ENCODE data around the gene METAP1. TPM values are rescaled to one million over a fixed set of nuclear protein-coding genes. Genes with fewer than 3 reads are reported as not detected.

The METAP1 gene
- total and polyA plus RNA-seq, 2 donors (not counting 1 experiment from before 2014, with no cell fraction given), result 20.4 to 40.0 TPM

DNA sequence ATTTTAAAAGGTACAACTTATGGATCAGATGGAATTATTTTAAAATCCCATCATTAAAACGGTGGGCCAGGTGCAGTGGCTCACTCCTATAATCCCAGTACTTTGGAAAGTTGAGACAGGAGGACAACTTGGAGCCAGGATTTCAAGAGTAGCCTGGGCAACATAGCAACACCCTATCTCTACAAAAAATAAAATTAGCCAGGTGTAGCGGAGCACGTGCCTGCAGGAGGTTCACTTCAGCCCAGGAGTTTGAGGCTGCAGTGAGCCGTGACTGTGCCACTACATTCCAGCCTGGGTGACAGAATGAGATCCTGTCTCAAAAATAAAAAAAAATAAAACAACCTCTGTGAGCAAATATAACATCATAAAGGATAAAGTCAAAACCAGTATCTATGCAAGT, 81.7 kb downstream of the METAP1 start:
- no peaks in the 10 kb centered on the region for H3K4me1 ChIP-seq (ENCODE audit: control insufficient read depth in 2 of 2, insufficient read depth in 2 of 2, low read length in 2 of 2)
- no peak overlapping the region for H3K4me3 Mint-ChIP-seq
- H4K20me1 ChIP-seq (ENCODE audit: control insufficient read depth, insufficient read depth, low read length, poor library complexity, severe bottlenecking), result no peaks in the 10 kb centered on the region
- H3K36me3 ChIP-seq (replicated peaks in 1 of 2; ENCODE audit: control extremely low read depth in 1 of 2, control insufficient read depth in 1 of 2, extremely low read depth in 1 of 2, insufficient read depth in 2 of 2, low read length in 1 of 2), result peaks cover under 1 to 91% of the 10 kb centered on the region in 2 experiments
- peaks cover 1% of the 10 kb centered on the region for H3K4me1 Mint-ChIP-seq
- no peaks in the 10 kb centered on the region for H3K9me3 Mint-ChIP-seq (ENCODE audit: insufficient read depth)
- H3K4me2 ChIP-seq (replicated peaks; ENCODE audit: low read depth, low read length, poor library complexity, severe bottlenecking), result no peak overlapping the region
- no peaks in the 10 kb centered on the region for H3K27me3 ChIP-seq (replicated peaks in 1 of 4; ENCODE audit: control extremely low read depth in 1 of 4, control insufficient read depth in 3 of 4, insufficient read depth in 4 of 4, low read length in 3 of 4)
- no peak for ATAC-seq (ENCODE audit: low read depth)
- H3K27me3 Mint-ChIP-seq, result no peaks in the 10 kb centered on the region
- WGBS (ENCODE audit: insufficient coverage), result 100% methylated on average over 2 of the region's 4 CpGs
- TF ChIP-seq EZH2 (IDR thresholded peaks at IDR 0.05; ENCODE audit: borderline replicate concordance, insufficient read depth, low read depth, low read length, poor library complexity, severe bottlenecking), result no peak
- TF ChIP-seq, protein P1, sequence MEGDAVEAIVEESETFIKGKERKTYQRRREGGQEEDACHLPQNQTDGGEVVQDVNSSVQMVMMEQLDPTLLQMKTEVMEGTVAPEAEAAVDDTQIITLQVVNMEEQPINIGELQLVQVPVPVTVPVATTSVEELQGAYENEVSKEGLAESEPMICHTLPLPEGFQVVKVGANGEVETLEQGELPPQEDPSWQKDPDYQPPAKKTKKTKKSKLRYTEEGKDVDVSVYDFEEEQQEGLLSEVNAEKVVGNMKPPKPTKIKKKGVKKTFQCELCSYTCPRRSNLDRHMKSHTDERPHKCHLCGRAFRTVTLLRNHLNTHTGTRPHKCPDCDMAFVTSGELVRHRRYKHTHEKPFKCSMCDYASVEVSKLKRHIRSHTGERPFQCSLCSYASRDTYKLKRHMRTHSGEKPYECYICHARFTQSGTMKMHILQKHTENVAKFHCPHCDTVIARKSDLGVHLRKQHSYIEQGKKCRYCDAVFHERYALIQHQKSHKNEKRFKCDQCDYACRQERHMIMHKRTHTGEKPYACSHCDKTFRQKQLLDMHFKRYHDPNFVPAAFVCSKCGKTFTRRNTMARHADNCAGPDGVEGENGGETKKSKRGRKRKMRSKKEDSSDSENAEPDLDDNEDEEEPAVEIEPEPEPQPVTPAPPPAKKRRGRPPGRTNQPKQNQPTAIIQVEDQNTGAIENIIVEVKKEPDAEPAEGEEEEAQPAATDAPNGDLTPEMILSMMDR (IDR thresholded peaks at IDR 0.05), result no peak
- no peak for DNase-seq
- no peak overlapping the region for H3K9ac ChIP-seq (ENCODE audit: low read length)
- H3K9me3 ChIP-seq (ENCODE audit: control extremely low read depth in 1 of 3, control insufficient read depth in 2 of 3, insufficient read depth in 1 of 3, low read length in 2 of 3), result no peaks in the 10 kb centered on the region
- no peak overlapping the region for H3K27ac ChIP-seq (ENCODE audit: low read length in 2 of 2)
- H3K79me2 ChIP-seq (ENCODE audit: control insufficient read depth, insufficient read depth, low read length), result no peaks in the 10 kb centered on the region
- no peak overlapping the region for H3K4me3 ChIP-seq (ENCODE audit: control extremely low read depth in 1 of 5, extremely low read depth in 1 of 5, insufficient read depth in 1 of 5, low read depth in 2 of 5, low read length in 4 of 5)
- no peak overlapping the region for H3K27ac Mint-ChIP-seq
- CTCF ChIA-PET, result no interaction called here
- H2AFZ ChIP-seq (ENCODE audit: insufficient read depth, low read depth, low read length, poor library complexity, severe bottlenecking), result no peak overlapping the region
- intact Hi-C loops (cut with micrococcal nuclease), result no loop called here
- POLR2A ChIA-PET, result no interaction called here

DNA sequence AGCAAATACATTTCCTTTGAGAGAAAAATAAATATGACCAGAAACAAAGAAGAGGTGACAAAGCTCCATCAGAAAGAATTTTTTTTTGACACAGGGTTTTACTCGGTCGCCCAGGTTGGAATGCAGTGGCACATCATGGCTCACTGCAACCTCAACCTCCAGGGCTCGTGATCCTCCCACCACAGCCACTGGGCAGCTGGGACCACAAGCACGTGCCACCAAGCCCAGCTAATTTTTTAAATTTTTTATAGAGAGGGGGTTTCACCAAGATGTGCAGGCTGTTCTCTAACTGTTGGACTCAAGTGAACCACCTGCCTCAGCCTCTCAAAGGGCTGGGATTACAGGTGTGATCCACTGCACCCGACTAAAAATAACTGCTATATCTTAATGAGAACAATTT, 82.8 kb downstream of the METAP1 start:
- H3K79me2 ChIP-seq (ENCODE audit: control insufficient read depth, insufficient read depth, low read length), result no peaks in the 10 kb centered on the region
- H3K36me3 ChIP-seq (replicated peaks in 1 of 2; ENCODE audit: control extremely low read depth in 1 of 2, control insufficient read depth in 1 of 2, extremely low read depth in 1 of 2, insufficient read depth in 2 of 2, low read length in 1 of 2), result peaks cover 4 to 91% of the 10 kb centered on the region in 2 experiments
- H4K20me1 ChIP-seq (ENCODE audit: control insufficient read depth, insufficient read depth, low read length, poor library complexity, severe bottlenecking), result no peaks in the 10 kb centered on the region
- Mint-ChIP-seq H3K27me3 (no peaks in the 10 kb centered on the region), H3K4me1 (peaks cover 1% of the 10 kb centered on the region), H3K9me3 (ENCODE audit: insufficient read depth) (no peaks in the 10 kb centered on the region), H3K27ac (no peak overlapping the region), H3K4me3 (no peak overlapping the region)
- H3K27ac ChIP-seq (ENCODE audit: low read length in 2 of 2), result no peak overlapping the region
- no peak overlapping the region for H3K4me3 ChIP-seq (ENCODE audit: control extremely low read depth in 1 of 5, extremely low read depth in 1 of 5, insufficient read depth in 1 of 5, low read depth in 2 of 5, low read length in 4 of 5)
- no peaks in the 10 kb centered on the region for H3K9me3 ChIP-seq (ENCODE audit: control extremely low read depth in 1 of 3, control insufficient read depth in 2 of 3, insufficient read depth in 1 of 3, low read length in 2 of 3)
- CTCF ChIA-PET, result interaction anchor here (0.9 kb wide), 1 partner anchor 83 kb away, joined by 3 read pairs; the partner anchor contains the start of gene METAP1
- H3K27me3 ChIP-seq (replicated peaks in 1 of 4; ENCODE audit: control extremely low read depth in 1 of 4, control insufficient read depth in 3 of 4, insufficient read depth in 4 of 4, low read length in 3 of 4), result no peaks in the 10 kb centered on the region
- POLR2A ChIA-PET, result no interaction called here
- H3K9ac ChIP-seq (ENCODE audit: low read length), result no peak overlapping the region
- 100% methylated on average over 2 of the region's 5 CpGs for WGBS (ENCODE audit: insufficient coverage)
- no peak overlapping the region for H2AFZ ChIP-seq (ENCODE audit: insufficient read depth, low read depth, low read length, poor library complexity, severe bottlenecking)
- intact Hi-C loops (cut with micrococcal nuclease), result no loop called here
- H3K4me2 ChIP-seq (replicated peaks; ENCODE audit: low read depth, low read length, poor library complexity, severe bottlenecking), result no peak overlapping the region
- ATAC-seq (ENCODE audit: low read depth) (no peak), DNase-seq (no peak)
- no peak for TF ChIP-seq EZH2 (IDR thresholded peaks at IDR 0.05; ENCODE audit: borderline replicate concordance, insufficient read depth, low read depth, low read length, poor library complexity, severe bottlenecking)
- TF ChIP-seq, protein P1 (IDR thresholded peaks at IDR 0.05), result no peak
- H3K4me1 ChIP-seq (ENCODE audit: control insufficient read depth in 2 of 2, insufficient read depth in 2 of 2, low read length in 2 of 2), result no peaks in the 10 kb centered on the region

Data from B cell (primary cell).